Esophagus squamous epithelium (tissue), 4 donors: ENCODE results near the gene TLE3.

Experiments used
- POLR2A ChIP-seq, 4 donors: fragments of 450-650 bp; IDR thresholded peaks; one replicate each; pipeline ENCODE4 v1.6.1; 2017; ENCODE audit warnings: antibody characterized with exemption in 4 of 4, mild to moderate bottlenecking in 4 of 4, moderate library complexity in 3 of 4
- TF ChIP-seq, protein P1 (sequence below), 6 experiments: fragments of 450-650 bp in 4 of 6; fragments of 200-600 bp in 2 of 6; sonication (generic) in 2 of 6; IDR thresholded peaks; one replicate each; pipeline ENCODE4 v1.5.1; 2016 to 2019; ENCODE audit warnings: antibody characterized with exemption in 6 of 6, mild to moderate bottlenecking in 4 of 6, moderate library complexity in 4 of 6

- TF ChIP-seq, protein P1, sequence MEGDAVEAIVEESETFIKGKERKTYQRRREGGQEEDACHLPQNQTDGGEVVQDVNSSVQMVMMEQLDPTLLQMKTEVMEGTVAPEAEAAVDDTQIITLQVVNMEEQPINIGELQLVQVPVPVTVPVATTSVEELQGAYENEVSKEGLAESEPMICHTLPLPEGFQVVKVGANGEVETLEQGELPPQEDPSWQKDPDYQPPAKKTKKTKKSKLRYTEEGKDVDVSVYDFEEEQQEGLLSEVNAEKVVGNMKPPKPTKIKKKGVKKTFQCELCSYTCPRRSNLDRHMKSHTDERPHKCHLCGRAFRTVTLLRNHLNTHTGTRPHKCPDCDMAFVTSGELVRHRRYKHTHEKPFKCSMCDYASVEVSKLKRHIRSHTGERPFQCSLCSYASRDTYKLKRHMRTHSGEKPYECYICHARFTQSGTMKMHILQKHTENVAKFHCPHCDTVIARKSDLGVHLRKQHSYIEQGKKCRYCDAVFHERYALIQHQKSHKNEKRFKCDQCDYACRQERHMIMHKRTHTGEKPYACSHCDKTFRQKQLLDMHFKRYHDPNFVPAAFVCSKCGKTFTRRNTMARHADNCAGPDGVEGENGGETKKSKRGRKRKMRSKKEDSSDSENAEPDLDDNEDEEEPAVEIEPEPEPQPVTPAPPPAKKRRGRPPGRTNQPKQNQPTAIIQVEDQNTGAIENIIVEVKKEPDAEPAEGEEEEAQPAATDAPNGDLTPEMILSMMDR (IDR thresholded peaks at IDR 0.05): no peak
- TF ChIP-seq POLR2A (IDR thresholded peaks at IDR 0.05): no peak
Measured at GRCh38 chr15:70114221-70114620, 16.5 kb upstream of the TLE3 start.
